Peyer's patch (tissue), 4 donors: ENCODE measurements around the gene ASTN1. TPM values are rescaled to one million over a fixed set of nuclear protein-coding genes. Genes with fewer than 3 reads are reported as not detected.

Experiments
- DNase-seq, 3 donors: peaks; one replicate each; pipeline ENCODE4 v3.0.0-alpha.2; 2017 to 2019
- H3K27ac ChIP-seq, 4 donors: fragments of 200-600 bp; sonication (generic); one replicate each; pipeline ENCODE4 v1.5.1; 2016 to 2019
- H3K27me3 ChIP-seq, 2 donors: fragments of 200-600 bp; sonication (generic); one replicate each; pipeline ENCODE4 v1.5.1; 2019
- H3K36me3 ChIP-seq, 3 donors: fragments of 200-600 bp; sonication (generic); one replicate each; pipeline ENCODE4 v1.5.1; 2016 to 2019
- H3K4me1 ChIP-seq, 4 donors: fragments of 200-600 bp; sonication (generic); one replicate each; pipeline ENCODE4 v1.5.1; 2016 to 2019
- H3K4me3 ChIP-seq, 4 donors: fragments of 200-600 bp; sonication (generic); 1 replicate in 3 of 4; 2 replicates in 1 of 4; pipeline ENCODE4 v1.5.1; 2016 to 2019; ENCODE audit warnings: mild to moderate bottlenecking in 1 of 4
- H3K9me3 ChIP-seq, 4 donors: fragments of 200-600 bp; sonication (generic); one replicate each; pipeline ENCODE4 v1.5.1; 2016 to 2019; ENCODE audit warnings: mild to moderate bottlenecking in 1 of 4
- CTCF ChIP-seq, 6 experiments: fragments of 450-650 bp in 4 of 6; fragments of 200-600 bp in 2 of 6; sonication (generic) in 1 of 6; IDR thresholded peaks; one replicate each; pipeline ENCODE4 v1.5.1; 2017 to 2019; ENCODE audit warnings: antibody characterized with exemption in 6 of 6, mild to moderate bottlenecking in 3 of 6, moderate library complexity in 1 of 6
- POLR2A ChIP-seq, 2 donors: fragments of 450-650 bp; IDR thresholded peaks; one replicate each; pipeline ENCODE4 v1.5.1; 2017; ENCODE audit warnings: antibody characterized with exemption in 2 of 2, mild to moderate bottlenecking in 2 of 2, moderate library complexity in 2 of 2
- total RNA-seq, 4 donors: library from RNA; depleted of rRNA; stranded (reverse); fragments of >200 nt; gene quantifications; one replicate each; pipeline ENCODE4 v1.1.0, GENCODE V29; 2016

Gene ASTN1
- total RNA-seq, 4 donors from 2014 or later, result 0.28 TPM; not detected in 3

DNA sequence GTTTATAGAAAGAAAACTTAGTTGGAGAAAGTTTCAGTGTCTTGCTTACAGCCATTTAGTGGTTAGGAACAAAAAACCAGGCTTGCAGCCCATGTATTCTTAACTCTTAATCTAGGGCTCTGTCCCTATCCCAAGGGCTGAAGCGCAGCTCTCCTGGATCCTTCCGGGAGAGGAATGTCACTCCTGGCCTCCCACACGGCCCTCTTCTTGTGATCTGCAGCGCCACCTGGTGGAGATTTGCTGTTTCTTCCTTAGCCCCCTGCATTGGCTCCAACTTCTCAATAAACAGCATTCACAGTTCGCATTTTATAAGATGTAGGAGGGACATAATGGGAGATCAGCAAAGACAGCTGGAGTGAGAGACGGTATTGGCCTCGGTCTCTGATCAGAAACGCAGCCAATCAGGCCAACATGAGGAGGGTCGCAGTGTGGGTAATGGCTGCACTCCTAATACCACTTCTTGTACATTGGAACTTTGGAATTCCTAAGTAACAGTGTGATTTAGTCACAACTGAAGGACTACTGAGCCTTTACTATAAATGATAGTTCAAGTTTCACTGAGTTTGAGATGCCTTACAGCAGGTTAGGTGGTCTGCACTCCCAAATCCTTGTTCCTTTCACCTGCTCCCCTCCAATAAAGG lies 283.4 kb downstream of the ASTN1 start:
- Histone ChIP-seq H3K9me3 (no peaks in the 10 kb centered on the region), H3K27me3 (no peaks in the 10 kb centered on the region), H3K4me1 (no peaks in the 10 kb centered on the region), H3K4me3 (no peak overlapping the region), H3K27ac (no peak overlapping the region), H3K36me3 (no peaks in the 10 kb centered on the region)
- TF ChIP-seq CTCF (IDR thresholded peaks at IDR 0.05) (peak; percentile 26 to 64 (median 56)), POLR2A (IDR thresholded peaks at IDR 0.05) (no peak)
- peak; percentile 18 to 71 (median 64) for DNase-seq

DNA sequence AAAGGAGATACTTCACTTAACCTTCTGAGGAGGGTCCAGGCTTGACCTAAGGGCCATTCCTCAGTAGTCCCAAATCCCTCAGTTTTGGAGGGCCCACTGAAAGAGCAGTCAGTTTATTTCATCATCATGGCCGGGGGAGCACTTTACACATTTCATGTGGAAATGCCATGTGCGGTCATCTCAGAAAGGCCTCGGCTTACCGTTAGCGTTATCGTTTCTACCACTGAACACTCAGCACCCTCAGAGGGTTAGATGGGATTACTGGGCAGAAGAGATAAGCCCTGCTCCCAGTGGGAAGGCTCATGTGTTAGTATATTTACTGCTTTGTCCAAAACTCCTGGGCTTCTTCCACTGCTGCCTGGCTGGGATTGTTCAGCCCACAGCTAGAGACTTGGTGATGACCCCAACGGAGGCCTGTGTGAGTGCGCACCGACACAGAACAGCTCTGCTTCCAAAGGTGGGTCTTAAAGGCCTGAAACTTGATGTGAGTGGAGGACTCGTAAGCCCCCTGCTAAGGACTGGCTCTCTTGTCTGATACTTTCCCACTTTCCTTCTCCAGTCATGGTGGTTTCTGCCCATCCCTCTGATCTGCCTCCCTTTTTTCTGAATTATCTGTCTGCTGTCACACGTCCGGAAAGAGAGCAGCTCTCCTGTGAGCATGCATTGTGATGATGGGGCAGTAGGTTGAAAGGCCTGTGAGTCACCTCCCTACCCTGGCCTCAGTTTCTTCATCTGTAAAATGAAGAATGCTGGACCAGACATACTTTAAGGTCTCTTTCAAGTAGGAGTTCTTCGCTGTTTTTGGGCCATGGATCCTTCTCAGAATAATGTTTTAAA lies 284.5 kb downstream of the ASTN1 start:
- H3K9me3 ChIP-seq, result no peaks in the 10 kb centered on the region
- no peak overlapping the region for H3K4me3 ChIP-seq
- TF ChIP-seq CTCF (IDR thresholded peaks at IDR 0.05) (no peak), POLR2A (IDR thresholded peaks at IDR 0.05) (no peak)
- no peaks in the 10 kb centered on the region for H3K36me3 ChIP-seq
- H3K27ac ChIP-seq, result no peak overlapping the region
- no peaks in the 10 kb centered on the region for H3K4me1 ChIP-seq
- DNase-seq, result no peak
- no peaks in the 10 kb centered on the region for H3K27me3 ChIP-seq

DNA sequence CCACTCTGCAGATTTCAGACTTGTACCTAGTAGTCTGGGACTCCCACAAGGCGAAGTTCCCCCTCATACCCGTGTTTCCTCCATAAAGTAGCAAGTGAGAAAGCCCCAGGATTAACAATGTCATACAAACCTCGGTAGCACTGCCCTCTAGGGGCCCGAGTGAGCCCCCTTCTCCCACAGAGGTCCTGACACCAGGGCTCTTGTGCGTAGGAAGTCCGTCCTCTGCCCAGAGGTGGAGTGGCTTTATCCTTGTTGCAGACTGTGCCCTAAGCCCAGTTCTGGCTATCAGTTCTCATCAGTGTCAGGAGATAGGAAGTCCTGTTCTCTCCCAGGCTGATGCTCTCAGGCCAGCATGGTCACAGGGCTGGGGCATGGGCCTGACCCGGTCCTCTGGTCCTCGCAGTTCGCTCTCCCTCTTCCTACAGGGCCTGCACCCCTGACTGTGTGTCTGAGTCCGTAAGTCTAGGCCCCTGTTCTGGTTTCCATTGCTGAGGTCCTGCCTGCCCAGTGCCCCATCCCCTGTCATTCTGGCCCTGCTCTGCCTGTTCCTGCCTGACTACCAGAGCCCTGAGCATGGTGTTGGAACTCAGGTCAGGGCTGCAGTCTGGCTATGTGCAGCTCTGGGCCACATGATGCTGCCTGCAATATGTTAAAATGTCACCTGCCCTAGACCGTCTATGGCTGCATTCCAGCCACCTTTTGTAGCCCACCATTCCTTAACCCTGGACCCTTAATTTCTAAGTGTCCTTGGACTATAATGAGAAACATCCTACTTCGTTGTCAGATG lies 285.6 kb downstream of the ASTN1 start:
- no peak for TF ChIP-seq CTCF (IDR thresholded peaks at IDR 0.05)
- TF ChIP-seq POLR2A (IDR thresholded peaks at IDR 0.05), result no peak
- H3K4me1 ChIP-seq, result no peaks in the 10 kb centered on the region
- H3K27ac ChIP-seq, result no peak overlapping the region
- H3K36me3 ChIP-seq, result no peaks in the 10 kb centered on the region
- H3K9me3 ChIP-seq, result no peaks in the 10 kb centered on the region
- no peak for DNase-seq
- H3K27me3 ChIP-seq, result no peaks in the 10 kb centered on the region
- H3K4me3 ChIP-seq, result no peak overlapping the region

GRCh38 chr1:176877557-176877956 lies 287.0 kb downstream of the ASTN1 start:
- Histone ChIP-seq H3K9me3 (no peaks in the 10 kb centered on the region), H3K4me1 (no peaks in the 10 kb centered on the region), H3K27me3 (no peaks in the 10 kb centered on the region), H3K36me3 (no peaks in the 10 kb centered on the region), H3K4me3 (no peak overlapping the region), H3K27ac (no peak overlapping the region)
- TF ChIP-seq CTCF (IDR thresholded peaks at IDR 0.05) (no peak), POLR2A (IDR thresholded peaks at IDR 0.05) (no peak)
- DNase-seq, result no peak

GRCh38 chr1:176876966-176877515 lies 287.5 kb downstream of the ASTN1 start:
- Histone ChIP-seq H3K4me3 (no peak overlapping the region), H3K27ac (no peak overlapping the region), H3K4me1 (no peaks in the 10 kb centered on the region), H3K27me3 (no peaks in the 10 kb centered on the region), H3K9me3 (no peaks in the 10 kb centered on the region), H3K36me3 (no peaks in the 10 kb centered on the region)
- TF ChIP-seq POLR2A (IDR thresholded peaks at IDR 0.05) (no peak), CTCF (IDR thresholded peaks at IDR 0.05) (no peak)
- DNase-seq, result no peak
